Lung (tissue), 12 donors: Measurements from ENCODE around the gene GABBR2. TPM values are rescaled to one million over a fixed set of nuclear protein-coding genes. Genes with fewer than 3 reads are reported as not detected.

ENCODE experiments used
- ATAC-seq: fragments of 200-7000 bp; cut with Tn5 transposase; one replicate; pipeline ENCODE4 v1.9.1; 2020; ENCODE audit warnings: moderate number of reproducible peaks; ENCODE audit not compliant: insufficient read depth, low FRiP score
- DNase-seq, 3 donors: peaks; one replicate each; pipeline ENCODE4 v3.0.0-alpha.2; 2013 to 2017
- H3K27ac ChIP-seq, 2 donors: one replicate each; pipeline ENCODE4 v1.5.1; 2013; ENCODE audit warnings: mild to moderate bottlenecking in 2 of 2, moderate library complexity in 2 of 2, control low read depth in 1 of 2, inconsistent platforms in 1 of 2, low read depth in 1 of 2, low read length in 1 of 2
- H3K27me3 ChIP-seq, 3 donors: one replicate each; pipeline ENCODE4 v1.5.1; 2013; ENCODE audit warnings: low read length in 2 of 3; ENCODE audit not compliant: control insufficient read depth in 3 of 3, insufficient read depth in 3 of 3
- H3K36me3 ChIP-seq, 4 donors: one replicate each; pipeline ENCODE4 v1.5.1; 2013; ENCODE audit warnings: low read length in 4 of 4, mild to moderate bottlenecking in 1 of 4, moderate library complexity in 1 of 4; ENCODE audit not compliant: control insufficient read depth in 4 of 4, insufficient read depth in 4 of 4
- H3K4me1 ChIP-seq, 5 donors: one replicate each; pipeline ENCODE4 v1.5.1; 2013; ENCODE audit warnings: low read length in 5 of 5, mild to moderate bottlenecking in 2 of 5, moderate library complexity in 1 of 5; ENCODE audit not compliant: control insufficient read depth in 5 of 5, insufficient read depth in 5 of 5
- H3K4me3 ChIP-seq: one replicate; pipeline ENCODE4 v1.5.1; 2013; ENCODE audit warnings: mild to moderate bottlenecking, control low read depth, moderate library complexity
- H3K9ac ChIP-seq, 2 donors: one replicate each; pipeline ENCODE4 v1.5.1; 2013; ENCODE audit warnings: low read length in 2 of 2, control low read depth in 1 of 2; ENCODE audit not compliant: insufficient read depth in 1 of 2
- H3K9me3 ChIP-seq, 4 donors: one replicate each; pipeline ENCODE4 v1.5.1; 2013; ENCODE audit warnings: low read length in 3 of 4, mild to moderate bottlenecking in 1 of 4, moderate library complexity in 1 of 4; ENCODE audit not compliant: control insufficient read depth in 4 of 4, insufficient read depth in 3 of 4
- WGBS, 2 donors: extraction: QIAGEN DNeasy Blood & Tissue Kit; methylation state at CpG; one replicate each; pipeline ENCODE4 v1.1.7; 2013; 5-methylcytosine and 5-hydroxymethylcytosine counted together
- polyA plus RNA-seq, 2 donors: library from polyadenylated mRNA; stranded (reverse); fragments of 200-250 nt; gene quantifications; one replicate each; pipeline ENCODE4 v1.2.1, GENCODE V29; 2013
- total RNA-seq, 2 donors: library from RNA; depleted of rRNA in 1 of 2; stranded (reverse); fragments of >200 nt in 1 of 2; gene quantifications; one replicate each; pipeline ENCODE4 v1.2.1, GENCODE V29; 2014 to 2021
- TF ChIP-seq, protein P1 (sequence below): IDR thresholded peaks from 2 replicates; pipeline ENCODE4 v1.5.1; 2012; ENCODE audit warnings: mild to moderate bottlenecking; ENCODE audit errors: control extremely low read depth, extremely low read depth
- donor health status: control.
- donor health status: control.
- donor health status: Bipolar disorder and iron deficiency.
- donor health status: healthy.
- donor health status: DM: yes; HTN: yes; CAD: no.

GABBR2 gene
- total and polyA plus RNA-seq, 4 donors, result 0.40 to 1.8 (median 0.64) TPM

DNA sequence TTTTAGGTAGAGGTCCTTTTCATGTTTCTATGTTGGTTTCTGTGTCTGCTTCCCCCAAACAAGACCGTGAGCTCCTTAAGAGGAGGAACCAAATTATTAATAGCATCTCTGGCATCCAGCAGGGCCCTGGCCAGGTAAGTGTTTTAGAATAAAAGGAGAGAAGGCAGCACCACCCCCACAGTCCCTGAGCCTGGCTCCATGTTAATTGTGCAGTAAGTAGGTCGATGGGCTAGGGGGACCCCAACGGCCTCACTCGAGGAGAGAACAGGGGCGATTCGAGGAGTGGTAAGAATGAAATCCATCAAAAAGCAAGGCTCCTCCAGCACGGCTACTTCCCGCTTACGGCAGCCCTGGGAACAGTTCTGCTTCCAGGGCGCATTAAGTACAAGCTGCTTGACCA is 67.0 kb downstream of the GABBR2 start:
- no peak for ATAC-seq
- TF ChIP-seq, protein P1, sequence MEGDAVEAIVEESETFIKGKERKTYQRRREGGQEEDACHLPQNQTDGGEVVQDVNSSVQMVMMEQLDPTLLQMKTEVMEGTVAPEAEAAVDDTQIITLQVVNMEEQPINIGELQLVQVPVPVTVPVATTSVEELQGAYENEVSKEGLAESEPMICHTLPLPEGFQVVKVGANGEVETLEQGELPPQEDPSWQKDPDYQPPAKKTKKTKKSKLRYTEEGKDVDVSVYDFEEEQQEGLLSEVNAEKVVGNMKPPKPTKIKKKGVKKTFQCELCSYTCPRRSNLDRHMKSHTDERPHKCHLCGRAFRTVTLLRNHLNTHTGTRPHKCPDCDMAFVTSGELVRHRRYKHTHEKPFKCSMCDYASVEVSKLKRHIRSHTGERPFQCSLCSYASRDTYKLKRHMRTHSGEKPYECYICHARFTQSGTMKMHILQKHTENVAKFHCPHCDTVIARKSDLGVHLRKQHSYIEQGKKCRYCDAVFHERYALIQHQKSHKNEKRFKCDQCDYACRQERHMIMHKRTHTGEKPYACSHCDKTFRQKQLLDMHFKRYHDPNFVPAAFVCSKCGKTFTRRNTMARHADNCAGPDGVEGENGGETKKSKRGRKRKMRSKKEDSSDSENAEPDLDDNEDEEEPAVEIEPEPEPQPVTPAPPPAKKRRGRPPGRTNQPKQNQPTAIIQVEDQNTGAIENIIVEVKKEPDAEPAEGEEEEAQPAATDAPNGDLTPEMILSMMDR, result no peak

DNA sequence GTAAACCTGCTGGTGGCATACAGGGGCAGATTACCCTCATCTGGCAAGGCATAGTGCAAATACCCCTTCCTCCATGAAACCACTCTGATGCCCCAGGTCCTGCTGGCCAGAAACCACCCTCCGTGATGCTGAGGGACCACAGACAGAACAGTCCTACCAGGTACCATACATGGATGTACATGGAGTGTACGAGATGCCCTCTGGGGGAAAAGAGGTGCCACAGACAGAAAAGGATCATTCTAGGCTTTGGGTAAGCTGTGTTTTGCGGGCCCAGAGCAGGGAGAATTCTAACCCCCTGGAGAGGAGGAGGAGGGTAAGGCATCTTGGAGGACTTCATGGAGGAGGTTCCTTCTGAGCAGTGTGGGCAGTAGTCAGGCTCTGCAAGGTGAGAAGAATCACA is 68.3 kb downstream of the GABBR2 start:
- 90 to 93% methylated on average over 3 of the region's 3 CpGs for WGBS, 2 donors
- DNase-seq, result no peak
- H3K9ac ChIP-seq, result no peak overlapping the region
- H3K4me1 ChIP-seq, result no peaks in the 10 kb centered on the region
- no peak overlapping the region for H3K27ac ChIP-seq
- H3K4me3 ChIP-seq, result no peak overlapping the region
- no peaks in the 10 kb centered on the region for H3K36me3 ChIP-seq
- H3K9me3 ChIP-seq, result peaks cover 0 to 2% (median 0%) of the 10 kb centered on the region in 4 donors
- peaks cover 0 to 6% (median 0%) of the 10 kb centered on the region in 3 donors for H3K27me3 ChIP-seq
- TF ChIP-seq, protein P1, result no peak
- no peak for ATAC-seq

More for the DNA sequence above, 67.0 kb downstream of the GABBR2 start:
- H3K27ac ChIP-seq, result no peak overlapping the region
- H3K27me3 ChIP-seq, result peaks cover 0 to 6% (median 0%) of the 10 kb centered on the region in 3 donors
- H3K4me1 ChIP-seq, result no peaks in the 10 kb centered on the region
- WGBS, 2 donors, result 65 to 76% methylated on average over 10 of the region's 10 CpGs
- no peaks in the 10 kb centered on the region for H3K36me3 ChIP-seq
- H3K4me3 ChIP-seq, result no peak overlapping the region
- H3K9ac ChIP-seq, result no peak overlapping the region
- H3K9me3 ChIP-seq, result peaks cover 0 to 2% (median 0%) of the 10 kb centered on the region in 4 donors
- no peak for DNase-seq

DNA sequence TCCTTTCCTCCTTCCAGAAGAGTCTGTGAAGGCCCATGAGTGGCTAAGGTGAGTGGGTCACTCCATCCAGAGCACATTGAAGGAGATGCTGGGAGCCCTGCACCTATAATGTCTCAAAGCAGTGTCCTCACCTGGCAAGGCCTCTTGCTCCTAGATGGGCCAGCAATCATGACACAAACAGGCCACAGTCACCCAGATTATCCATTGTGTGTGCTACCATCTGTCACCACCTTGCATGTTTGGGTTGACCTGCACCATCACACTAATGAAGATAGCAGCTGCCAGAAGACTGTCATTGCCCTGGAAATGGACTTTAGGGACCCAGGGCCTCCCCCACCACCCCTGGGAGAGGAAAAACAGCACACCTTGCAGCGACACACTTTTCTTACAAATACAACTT is 69.6 kb downstream of the GABBR2 start:
- WGBS, 2 donors, result 88% methylated on average over 1 of the region's 1 CpG
- no peak overlapping the region for H3K27ac ChIP-seq
- DNase-seq (no peak), ATAC-seq (no peak)
- H3K9me3 ChIP-seq, result peaks cover 0 to 2% (median 0%) of the 10 kb centered on the region in 4 donors
- no peaks in the 10 kb centered on the region for H3K4me1 ChIP-seq
- no peak overlapping the region for H3K9ac ChIP-seq
- H3K4me3 ChIP-seq, result no peak overlapping the region
- TF ChIP-seq, protein P1, result no peak
- peaks cover 0 to 6% (median 0%) of the 10 kb centered on the region in 3 donors for H3K27me3 ChIP-seq
- H3K36me3 ChIP-seq, result no peaks in the 10 kb centered on the region

DNA sequence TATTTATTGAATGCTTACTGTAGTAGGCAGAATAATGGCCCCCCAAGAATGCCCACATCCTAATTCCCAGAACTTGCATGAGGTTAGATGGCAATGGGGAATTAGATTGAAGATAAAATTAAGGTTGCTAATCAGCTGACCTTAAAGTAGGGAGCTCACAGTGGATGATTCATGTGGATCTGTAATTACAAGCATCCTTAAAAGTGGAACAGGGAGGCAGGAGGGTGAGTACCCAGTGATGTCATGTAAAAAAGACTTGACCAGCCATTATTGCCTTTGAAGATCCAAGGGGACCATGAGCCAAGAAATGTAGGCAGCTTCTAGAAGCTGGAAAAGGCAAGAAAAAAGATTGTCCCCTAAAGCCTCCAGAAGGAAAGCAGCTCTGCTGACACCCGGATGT is 71.4 kb downstream of the GABBR2 start:
- DNase-seq, result no peak
- 34 to 100% methylated on average over 1 of the region's 1 CpG for WGBS, 2 donors
- Histone ChIP-seq H3K36me3 (no peaks in the 10 kb centered on the region), H3K4me3 (no peak overlapping the region), H3K4me1 (no peaks in the 10 kb centered on the region), H3K27ac (no peak overlapping the region), H3K27me3 (peaks cover 0 to under 1% (median 0%) of the 10 kb centered on the region in 3 donors), H3K9ac (no peak overlapping the region), H3K9me3 (peaks cover 0 to 2% (median 0%) of the 10 kb centered on the region in 4 donors)
- TF ChIP-seq, protein P1, result no peak
- ATAC-seq, result no peak
